PC-3 (cell line): Measurements from ENCODE around the gene DNASE1L2. TPM values are rescaled to one million over a fixed set of nuclear protein-coding genes. Genes with fewer than 3 reads are reported as not detected.

Experiments used
- ATAC-seq: fragments of 200-7000 bp; cut with Tn5 transposase; 2 replicates; pipeline ENCODE4 v1.9.1; 2020; ENCODE audit warnings: mild to moderate bottlenecking, moderate library complexity
- BruUV-seq: library from RNA; stranded (reverse); fragments of 400-500 nt; replicated peaks from 2 replicates; lab custom pipeline; 2021; lab: Mats Ljungman, UMichigan
- CTCF ChIA-PET: fragments of 300-600 bp; sonication (Branson Sonifier 250); formaldehyde crosslinking; loops from one replicate; lab custom pipeline; 2022; ENCODE audit warnings: antibody characterized with exemption; lab: Charles Lee
- POLR2A ChIA-PET: fragments of 300-600 bp; sonication (Branson Sonifier 250); formaldehyde crosslinking; loops from one replicate; lab custom pipeline; 2022; ENCODE audit warnings: antibody characterized with exemption; ENCODE audit not compliant: unreplicated experiment; lab: Charles Lee
- DNase-seq: peaks from one replicate; pipeline ENCODE4 v3.0.0-alpha.2; 2015
- H2AFZ ChIP-seq: fragments of 300-600 bp; sonication (generic); 2 replicates; pipeline ENCODE4 v1.6.0; 2016; ENCODE audit warnings: antibody characterized with exemption, low read length
- H3F3A ChIP-seq: fragments of 300-600 bp; sonication (generic); one replicate; pipeline ENCODE4 v1.6.0; 2017; ENCODE audit warnings: antibody characterized with exemption, low read length, control low read depth, mild to moderate bottlenecking; ENCODE audit not compliant: unreplicated experiment
- H3K27ac ChIP-seq: fragments of 300-600 bp; sonication (generic); 2 replicates; pipeline ENCODE4 v1.5.1; 2016; ENCODE audit warnings: mild to moderate bottlenecking, low read length
- H3K27me3 ChIP-seq: fragments of 300-600 bp; sonication (generic); 2 replicates; pipeline ENCODE4 v1.6.1; 2016; ENCODE audit warnings: low read length, mixed read lengths
- H3K36me3 ChIP-seq: fragments of 300-600 bp; sonication (generic); 2 replicates; pipeline ENCODE4 v1.6.1; 2016; ENCODE audit warnings: low read depth, mixed run types, low read length, mixed read lengths
- H3K4me1 ChIP-seq: fragments of 300-600 bp; sonication (generic); 2 replicates; pipeline ENCODE4 v1.5.1; 2016; ENCODE audit warnings: low read length; ENCODE audit not compliant: insufficient read depth
- H3K4me2 ChIP-seq: fragments of 300-600 bp; sonication (generic); 2 replicates; pipeline ENCODE4 v1.6.0; 2016; ENCODE audit warnings: low read length
- H3K4me3 ChIP-seq: fragments of 300-600 bp; sonication (generic); 2 replicates; pipeline ENCODE4 v1.5.1; 2016; ENCODE audit warnings: mild to moderate bottlenecking, low read length, mixed read lengths
- H3K79me2 ChIP-seq: fragments of 300-600 bp; sonication (generic); 2 replicates; pipeline ENCODE4 v1.6.1; 2017; ENCODE audit warnings: low read length, mixed read lengths
- H3K9ac ChIP-seq: fragments of 300-600 bp; sonication (generic); 2 replicates; pipeline ENCODE4 v1.6.0; 2016; ENCODE audit warnings: mild to moderate bottlenecking, low read length
- H3K9me2 ChIP-seq: fragments of 300-600 bp; sonication (generic); replicated peaks from 2 replicates; pipeline ENCODE4 v1.6.1; 2016; ENCODE audit warnings: mixed run types, low read length, mixed read lengths
- H3K9me3 ChIP-seq: fragments of 300-600 bp; sonication (generic); 2 replicates; pipeline ENCODE4 v1.6.1; 2016; ENCODE audit warnings: low read length, mixed read lengths
- H4K20me1 ChIP-seq: fragments of 300-600 bp; sonication (generic); 2 replicates; pipeline ENCODE4 v1.6.1; 2016; ENCODE audit warnings: low read length, mixed read lengths
- CTCF ChIP-seq: fragments of 300-600 bp; sonication (generic); conservative IDR thresholded peaks from 2 replicates; pipeline ENCODE4 v1.5.1; 2017; ENCODE audit warnings: antibody characterized with exemption, low read depth, mild to moderate bottlenecking, low read length
- EZH2 ChIP-seq: fragments of 300-600 bp; sonication (generic); IDR thresholded peaks from one replicate; pipeline ENCODE4 v1.6.1; 2017; ENCODE audit warnings: antibody characterized with exemption, mild to moderate bottlenecking, low read length; ENCODE audit not compliant: unreplicated experiment
- EZH2phosphoT487 ChIP-seq: fragments of 300-600 bp; sonication (generic); IDR thresholded peaks from 2 replicates; pipeline ENCODE4 v1.6.1; 2018; ENCODE audit warnings: mild to moderate bottlenecking, antibody characterized with exemption, low read length, borderline replicate concordance
- intact Hi-C: fragments of 100-400 bp; cut with micrococcal nuclease; formaldehyde crosslinking; loops from 2 replicates; pipeline ENCODE4 v1.9.0; 2023
- total RNA-seq: library from RNA; depleted of rRNA; stranded (reverse); fragments of >200 nt; gene quantifications from 2 replicates; pipeline ENCODE4 v1.2.3, GENCODE V29; 2014

The DNASE1L2 gene
- total RNA-seq, 1 experiment from 2014 or later = 2.7 TPM

- H3K27me3 ChIP-seq = no peaks in the 10 kb centered on the region
- H2AFZ ChIP-seq = peak overlapping the region; percentile 78; the same call in 1 of the 2 replicates
- ATAC-seq (no peak), DNase-seq (no peak)
- peaks cover 25% of the 10 kb centered on the region for H3K79me2 ChIP-seq
- no peaks in the 10 kb centered on the region for H3K36me3 ChIP-seq
- no peaks in the 10 kb centered on the region for H3F3A ChIP-seq
- H3K9me3 ChIP-seq = no peaks in the 10 kb centered on the region
- H3K9ac ChIP-seq = peak overlapping the region; percentile 96
- peak overlapping the region; percentile 85 for H3K4me3 ChIP-seq
- intact Hi-C loops = no loop called here
- no peak for TF ChIP-seq EZH2phosphoT487
- no peak for TF ChIP-seq EZH2
- no peak for TF ChIP-seq CTCF
- H3K9me2 ChIP-seq = no peaks in the 10 kb centered on the region
- peak overlapping the region; percentile 69; the same call in 1 of the 2 replicates for H3K27ac ChIP-seq
- CTCF ChIA-PET = no interaction called here
- TSS peak; percentile 72 for BruUV-seq
- H3K4me1 ChIP-seq = peaks cover 14% of the 10 kb centered on the region
- POLR2A ChIA-PET = interaction anchor here (0.7 kb wide), 1 partner anchor 99 kb away, joined by 4 read pairs; no protein-coding TSS in a partner anchor
- no peaks in the 10 kb centered on the region for H4K20me1 ChIP-seq
- H3K4me2 ChIP-seq = peak overlapping the region; percentile 96
Observed at GRCh38 chr16:2204416-2205103, 31.7 kb upstream of the DNASE1L2 start.

GRCh38 chr16:2205104-2205966 lies 30.9 kb upstream of the DNASE1L2 start, which contains the start of gene MLST8:
TSS of gene MLST8 (plus strand) at chr16:2205454. CDS start at chr16:2206086, 632 bp downstream.
- POLR2A ChIA-PET = interaction anchor here (0.7 kb wide), 1 partner anchor 98 kb away, joined by 4 read pairs; no protein-coding TSS in a partner anchor
- TF ChIP-seq EZH2phosphoT487 (peak; percentile 56; the same call in 1 of the 2 replicates), CTCF (no peak)

More at GRCh38 chr16:2205104-2205966, 30.9 kb upstream of the DNASE1L2 start, which contains the start of gene MLST8:
- H3K27me3 ChIP-seq = no peaks in the 10 kb centered on the region
- H2AFZ ChIP-seq = peak within 1 kb of the TSS; percentile 78
- intact Hi-C loops = no loop called here
- CTCF ChIA-PET = no interaction called here
- H3K4me2 ChIP-seq = peak within 1 kb of the TSS; percentile 96
- no peaks in the 10 kb centered on the region for H3K36me3 ChIP-seq
- peaks cover 14% of the 10 kb centered on the region for H3K4me1 ChIP-seq
- peak within 1 kb of the TSS; percentile 85 for H3K4me3 ChIP-seq
- H3K9me3 ChIP-seq = no peaks in the 10 kb centered on the region
- peak within 1 kb of the TSS; percentile 96 for H3K9ac ChIP-seq
- no peaks in the 10 kb centered on the region for H4K20me1 ChIP-seq
- H3F3A ChIP-seq = no peaks in the 10 kb centered on the region
- H3K9me2 ChIP-seq = no peaks in the 10 kb centered on the region
- H3K79me2 ChIP-seq = peaks cover 25% of the 10 kb centered on the region
- peak; percentile 64 for ATAC-seq
- BruUV-seq = no TSS peak
- DNase-seq = peak; percentile 75
- peak within 1 kb of the TSS; percentile 69 for H3K27ac ChIP-seq
